GM11168 (cell line): ENCODE measurements around the gene ZNRF3.
"Not testable (repeated sequence)": the region's sequence is repeated elsewhere in the genome, so short reads cannot be mapped to it uniquely, and the experiment has no call there.

ENCODE experiments used
- in situ Hi-C: fragments of 300-500 bp; cut with MboI; formaldehyde crosslinking; loops from one replicate; pipeline ENCODE4 v1.12.0; 2022; ENCODE audit warnings: low sequenced_read_pairs; ENCODE audit not compliant: unreplicated experiment

The ZNRF3 gene

GRCh38 chr22:28905256-28905832 is 22.0 kb downstream of the ZNRF3 start:
- in situ Hi-C loops: no loop called here

- in situ Hi-C loops: no loop called here
Observed at GRCh38 chr22:28906312-28906711, 22.9 kb downstream of the ZNRF3 start.

- in situ Hi-C loops: no loop called here
Observed at GRCh38 chr22:28907311-28908008, 24.1 kb downstream of the ZNRF3 start.

GRCh38 chr22:28908810-28909209 is 25.4 kb downstream of the ZNRF3 start:
- in situ Hi-C loops: not testable (repeated sequence)

GRCh38 chr22:28909375-28909774 is 26.0 kb downstream of the ZNRF3 start:
- in situ Hi-C loops: no loop called here

GRCh38 chr22:28910569-28911303 is 27.4 kb downstream of the ZNRF3 start:
- in situ Hi-C loops: no loop called here

- in situ Hi-C loops: no loop called here
Observed at GRCh38 chr22:28911304-28911690, 27.9 kb downstream of the ZNRF3 start.

GRCh38 chr22:28911777-28912669 is 28.7 kb downstream of the ZNRF3 start:
- in situ Hi-C loops: no loop called here

GRCh38 chr22:28914201-28914600 is 30.8 kb downstream of the ZNRF3 start:
- in situ Hi-C loops: no loop called here

- in situ Hi-C loops: no loop called here
Observed at GRCh38 chr22:28915969-28916368, 32.6 kb downstream of the ZNRF3 start.

GRCh38 chr22:28917747-28918549 is 34.6 kb downstream of the ZNRF3 start:
- in situ Hi-C loops: no loop called here

- in situ Hi-C loops: no loop called here
Observed at GRCh38 chr22:28918550-28919271, 35.3 kb downstream of the ZNRF3 start.

GRCh38 chr22:28920757-28921584 is 37.6 kb downstream of the ZNRF3 start:
- in situ Hi-C loops: no loop called here

GRCh38 chr22:28921585-28921879 is 38.2 kb downstream of the ZNRF3 start:
- in situ Hi-C loops: no loop called here

GRCh38 chr22:28922540-28923244 is 39.3 kb downstream of the ZNRF3 start:
- in situ Hi-C loops: no loop called here

GRCh38 chr22:28923826-28924732 is 40.7 kb downstream of the ZNRF3 start:
- in situ Hi-C loops: no loop called here

GRCh38 chr22:28925916-28926315 is 42.5 kb downstream of the ZNRF3 start:
- in situ Hi-C loops: no loop called here
